CD4-positive, alpha-beta memory T cell (primary cell): ENCODE measurements around the gene SNAP25. TPM values are rescaled to one million over a fixed set of nuclear protein-coding genes. Genes with fewer than 3 reads are reported as not detected.

ENCODE experiments used
- CTCF ChIA-PET: fragments of 350-600 bp; sonication (Branson Sonifier 250); formaldehyde crosslinking; loops from one replicate; lab custom pipeline; 2021; ENCODE audit warnings: inconsistent platforms; ENCODE audit not compliant: partially characterized antibody; lab: Charles Lee
- POLR2A ChIA-PET: fragments of 350-600 bp; sonication (Branson Sonifier 250); formaldehyde crosslinking; loops from one replicate; lab custom pipeline; 2021; ENCODE audit not compliant: partially characterized antibody; lab: Charles Lee
- DNase-seq, 5 donors: peaks; one replicate each; pipeline versions ENCODE4 v3.0.0 to v3.0.0-alpha.2; 2020 to 2022; ENCODE audit warnings: mixed read lengths in 1 of 5
- H3K27ac ChIP-seq: one replicate; pipeline ENCODE4 v1.7.0; 2013; ENCODE audit warnings: low read depth, low read length
- H3K27me3 ChIP-seq: 2 replicates; pipeline ENCODE4 v1.7.0; 2013; ENCODE audit warnings: mild to moderate bottlenecking, low read length, moderate library complexity; ENCODE audit not compliant: insufficient read depth
- H3K36me3 ChIP-seq: 2 replicates; pipeline ENCODE4 v1.7.0; 2013; ENCODE audit warnings: mild to moderate bottlenecking, low read length, moderate library complexity; ENCODE audit not compliant: insufficient read depth
- H3K4me1 ChIP-seq: 2 replicates; pipeline ENCODE4 v1.7.0; 2013; ENCODE audit warnings: mild to moderate bottlenecking, low read length, moderate library complexity; ENCODE audit not compliant: insufficient read depth
- H3K4me3 ChIP-seq, 2 donors: one replicate each; pipeline ENCODE4 v1.7.0; 2013; ENCODE audit warnings: low read length in 2 of 2, mild to moderate bottlenecking in 1 of 2
- H3K9me3 ChIP-seq, 2 donors: one replicate each; pipeline ENCODE4 v1.7.0; 2013; ENCODE audit warnings: low read length in 2 of 2, control low read depth in 1 of 2; ENCODE audit not compliant: control insufficient read depth in 1 of 2
- H3K27ac Mint-ChIP-seq, 7 donors: one replicate each; pipeline ENCODE4 v1.8.0; 2020 to 2021; ENCODE audit warnings: mixed read lengths in 7 of 7, mild to moderate bottlenecking in 6 of 7, inconsistent platforms in 3 of 7, moderate library complexity in 3 of 7
- H3K27me3 Mint-ChIP-seq, 2 donors: one replicate each; pipeline ENCODE4 v1.8.0; 2020 to 2021; ENCODE audit warnings: mixed read lengths in 2 of 2
- H3K36me3 Mint-ChIP-seq, 2 donors: one replicate each; pipeline ENCODE4 v1.8.0; 2020 to 2021; ENCODE audit warnings: mixed read lengths in 2 of 2, inconsistent platforms in 1 of 2, mild to moderate bottlenecking in 1 of 2
- H3K4me1 Mint-ChIP-seq, 4 donors: one replicate each; pipeline ENCODE4 v1.8.0; 2020 to 2021; ENCODE audit warnings: mixed read lengths in 4 of 4, mild to moderate bottlenecking in 1 of 4
- H3K4me3 Mint-ChIP-seq, 8 donors: one replicate each; pipeline ENCODE4 v1.8.0; 2020 to 2021; ENCODE audit warnings: mixed read lengths in 8 of 8, mild to moderate bottlenecking in 7 of 8, moderate library complexity in 6 of 8, inconsistent platforms in 3 of 8
- H3K9me3 Mint-ChIP-seq, 8 donors: one replicate each; pipeline ENCODE4 v1.8.0; 2020 to 2021; ENCODE audit warnings: mixed read lengths in 8 of 8, mild to moderate bottlenecking in 5 of 8, inconsistent platforms in 3 of 8, moderate library complexity in 1 of 8
- intact Hi-C: fragments of 100-400 bp; cut with micrococcal nuclease; formaldehyde crosslinking; loops from one replicate; pipeline ENCODE4 v1.15.1; 2023
- polyA plus RNA-seq, 2 donors: library from polyadenylated mRNA; unstranded; fragments of 300-500 nt; fragmentation: Illumina TruSeq; gene quantifications; one replicate each; pipeline ENCODE4 v1.2.3, GENCODE V29; 2021
- total RNA-seq, 2 experiments: library from RNA; stranded (reverse); gene quantifications; one replicate each; pipeline ENCODE4 v1.2.3, GENCODE V29; 2021

SNAP25 gene
- total and polyA plus RNA-seq, 4 experiments from 2014 or later, result 0.14 TPM; not detected in 3

DNA sequence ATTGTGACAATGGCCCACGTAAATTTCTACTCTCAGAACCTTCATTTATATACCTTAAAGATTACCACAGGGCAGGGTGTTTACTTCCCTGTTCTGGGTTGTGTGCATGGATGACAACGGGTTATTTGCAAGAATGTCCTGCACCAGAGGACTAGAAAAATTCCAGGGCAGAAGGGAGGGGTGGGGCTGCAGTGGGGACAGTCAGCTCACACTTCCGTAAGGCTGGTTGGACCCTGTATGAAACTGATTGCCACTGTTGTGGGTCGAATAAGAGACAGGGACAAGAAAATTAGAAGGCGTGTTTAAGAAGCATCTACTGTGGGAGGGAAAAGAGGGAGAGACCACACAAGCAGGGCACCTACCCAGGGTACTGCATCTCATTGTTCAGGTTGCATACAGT is 96.5 kb downstream of the SNAP25 start:
- no peaks in the 10 kb centered on the region for H3K36me3 Mint-ChIP-seq
- no peaks in the 10 kb centered on the region for H3K27me3 ChIP-seq
- ChIA-PET CTCF (no interaction called here), POLR2A (no interaction called here)
- intact Hi-C loops, result no loop called here
- H3K4me3 Mint-ChIP-seq, result no peak overlapping the region
- H3K36me3 ChIP-seq, result no peaks in the 10 kb centered on the region
- no peaks in the 10 kb centered on the region for H3K4me1 Mint-ChIP-seq
- H3K4me3 ChIP-seq, result no peak overlapping the region
- no peak overlapping the region for H3K27ac Mint-ChIP-seq
- no peaks in the 10 kb centered on the region for H3K9me3 ChIP-seq
- H3K27ac ChIP-seq, result no peak overlapping the region
- peaks cover 0 to 3% (median 1%) of the 10 kb centered on the region in 8 donors for H3K9me3 Mint-ChIP-seq
- no peaks in the 10 kb centered on the region for H3K4me1 ChIP-seq
- DNase-seq, result no peak
- H3K27me3 Mint-ChIP-seq, result peaks cover 18 to 25% of the 10 kb centered on the region in 2 donors

- no peaks in the 10 kb centered on the region for H3K27me3 ChIP-seq
- no peaks in the 10 kb centered on the region for H3K4me1 ChIP-seq
- no peaks in the 10 kb centered on the region for H3K9me3 ChIP-seq
- DNase-seq, result no peak
- Mint-ChIP-seq H3K4me1 (no peaks in the 10 kb centered on the region), H3K27me3 (peaks cover 17 to 20% of the 10 kb centered on the region in 2 donors), H3K27ac (no peak overlapping the region), H3K9me3 (peaks cover 0 to 3% (median 1%) of the 10 kb centered on the region in 8 donors), H3K36me3 (no peaks in the 10 kb centered on the region), H3K4me3 (no peak overlapping the region)
- intact Hi-C loops, result no loop called here
- CTCF ChIA-PET, result interaction anchor here (0.9 to 1.8 kb wide), 7 partner anchors 9 to 114 kb away, joined by 3 to 8 read pairs (median 4); no protein-coding TSS in a partner anchor
- POLR2A ChIA-PET, result interaction anchor here (0.6 kb wide), 1 partner anchor 110 kb away, joined by 3 read pairs; no protein-coding TSS in a partner anchor
- no peaks in the 10 kb centered on the region for H3K36me3 ChIP-seq
- no peak overlapping the region for H3K27ac ChIP-seq
- H3K4me3 ChIP-seq, result no peak overlapping the region
Measured at GRCh38 chr20:10316582-10316981, 98.0 kb downstream of the SNAP25 start.

DNA sequence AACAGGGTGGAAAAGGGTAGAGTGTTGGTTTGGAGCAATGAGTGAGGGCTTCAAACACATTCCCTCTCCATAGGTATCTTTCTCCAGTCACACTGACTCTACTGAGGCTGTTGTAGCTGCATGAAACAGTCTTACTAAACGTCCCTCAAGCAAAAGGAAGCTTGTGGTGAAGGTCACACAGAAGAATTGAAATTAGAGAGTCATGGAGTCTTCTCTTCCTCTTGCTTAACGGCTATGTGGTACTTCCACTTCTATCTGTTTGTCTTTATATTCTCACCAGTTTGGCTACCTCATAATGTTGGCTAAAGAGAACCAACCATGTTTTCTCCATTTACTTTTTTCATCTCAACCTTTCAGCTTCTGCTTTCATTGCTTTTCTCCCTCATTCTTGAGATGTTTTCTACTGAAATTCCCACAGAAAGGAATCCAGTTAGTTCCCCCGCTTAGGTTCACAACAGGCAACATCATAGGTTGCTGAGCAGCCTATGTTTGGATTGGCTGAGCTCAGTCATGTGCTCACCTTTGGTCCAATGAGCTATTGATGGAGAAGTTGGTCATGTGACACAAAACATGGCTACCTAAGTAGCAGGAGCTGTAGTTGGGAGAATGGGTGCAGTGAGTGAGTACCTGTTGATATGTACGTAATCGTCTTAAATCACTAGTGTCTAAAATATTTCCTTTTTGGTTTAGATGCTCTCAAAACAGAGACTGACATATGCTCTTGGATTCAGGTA is 99.8 kb downstream of the SNAP25 start:
- no peaks in the 10 kb centered on the region for H3K36me3 Mint-ChIP-seq
- no peaks in the 10 kb centered on the region for H3K4me1 Mint-ChIP-seq
- POLR2A ChIA-PET, result no interaction called here
- no peak for DNase-seq
- peaks cover 0 to 3% (median 1%) of the 10 kb centered on the region in 8 donors for H3K9me3 Mint-ChIP-seq
- no peaks in the 10 kb centered on the region for H3K4me1 ChIP-seq
- CTCF ChIA-PET, result interaction anchor here (1.3 to 1.6 kb wide), 2 partner anchors 40 to 109 kb away, joined by 3 to 4 read pairs; no protein-coding TSS in a partner anchor
- no peak overlapping the region for H3K4me3 Mint-ChIP-seq
- H3K9me3 ChIP-seq, result no peaks in the 10 kb centered on the region
- no peaks in the 10 kb centered on the region for H3K36me3 ChIP-seq
- H3K27me3 ChIP-seq, result no peaks in the 10 kb centered on the region
- no peak overlapping the region for H3K27ac Mint-ChIP-seq
- intact Hi-C loops, result no loop called here
- H3K27ac ChIP-seq, result no peak overlapping the region
- H3K27me3 Mint-ChIP-seq, result peaks cover 15 to 20% of the 10 kb centered on the region in 2 donors
- H3K4me3 ChIP-seq, result no peak overlapping the region

DNA sequence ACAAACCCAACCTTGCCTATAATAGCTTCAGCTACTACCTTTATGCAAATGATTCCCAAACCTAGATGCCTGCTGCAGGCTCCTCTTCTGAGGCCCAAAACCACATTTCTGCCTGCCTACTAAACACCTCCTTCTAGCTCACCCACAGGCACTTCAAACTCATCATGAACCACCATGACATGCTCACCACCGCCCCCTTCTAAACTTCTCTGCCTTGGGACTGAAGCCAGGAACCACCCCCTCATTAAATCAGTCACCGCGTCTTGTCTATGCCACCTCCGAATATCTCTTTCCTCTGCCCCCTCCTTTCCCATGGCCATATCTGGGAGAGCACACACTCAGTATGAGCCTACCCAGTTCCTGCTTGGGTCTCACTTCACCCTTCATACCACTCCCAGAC is 101.2 kb downstream of the SNAP25 start:
- intact Hi-C loops, result no loop called here
- H3K27me3 ChIP-seq, result no peaks in the 10 kb centered on the region
- CTCF ChIA-PET, result interaction anchor here (0.8 to 1.2 kb wide), 2 partner anchors 30 to 107 kb away, joined by 3 to 4 read pairs; no protein-coding TSS in a partner anchor
- H3K27me3 Mint-ChIP-seq, result peaks cover 11 to 16% of the 10 kb centered on the region in 2 donors
- H3K36me3 Mint-ChIP-seq, result no peaks in the 10 kb centered on the region
- H3K27ac ChIP-seq, result no peak overlapping the region
- H3K4me3 Mint-ChIP-seq, result no peak overlapping the region
- no peaks in the 10 kb centered on the region for H3K4me1 Mint-ChIP-seq
- POLR2A ChIA-PET, result no interaction called here
- no peaks in the 10 kb centered on the region for H3K9me3 ChIP-seq
- no peak overlapping the region for H3K4me3 ChIP-seq
- no peak for DNase-seq
- H3K36me3 ChIP-seq, result no peaks in the 10 kb centered on the region
- H3K4me1 ChIP-seq, result no peaks in the 10 kb centered on the region
- peaks cover 0 to 3% (median 1%) of the 10 kb centered on the region in 8 donors for H3K9me3 Mint-ChIP-seq
- H3K27ac Mint-ChIP-seq, result no peak overlapping the region

DNA sequence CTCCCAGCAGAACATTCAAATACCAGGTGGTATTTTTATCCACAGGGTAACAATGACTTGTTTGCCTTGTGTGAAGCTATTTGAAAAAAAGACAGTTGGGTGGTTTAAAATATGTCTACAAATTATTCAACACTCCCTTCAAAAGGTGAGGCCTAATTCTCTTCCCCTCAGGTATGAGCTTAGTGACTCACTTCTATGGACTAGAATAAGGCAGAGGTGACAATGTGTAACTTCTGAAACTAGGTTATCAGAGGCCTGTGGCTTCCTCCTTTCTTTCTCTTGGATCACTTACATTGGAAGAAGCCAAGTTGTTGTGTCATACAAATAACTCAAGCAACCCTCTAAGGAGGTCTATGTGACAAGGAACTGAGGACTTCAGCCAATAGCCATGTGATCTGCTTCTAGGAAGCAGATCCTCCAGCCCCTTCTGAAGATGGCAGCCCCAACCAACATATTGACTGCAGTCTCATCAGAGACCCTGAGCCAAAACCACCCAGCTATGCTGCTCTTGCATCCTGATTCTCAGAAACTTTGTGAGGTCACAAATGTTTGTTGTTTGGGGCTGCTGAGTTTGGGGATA is 102.6 kb downstream of the SNAP25 start:
- Mint-ChIP-seq H3K9me3 (peaks cover 0 to 3% (median 0%) of the 10 kb centered on the region in 8 donors), H3K4me3 (no peak overlapping the region), H3K4me1 (no peaks in the 10 kb centered on the region), H3K27ac (no peak overlapping the region), H3K36me3 (no peaks in the 10 kb centered on the region), H3K27me3 (peaks cover 7 to 10% of the 10 kb centered on the region in 2 donors)
- H3K27me3 ChIP-seq, result no peaks in the 10 kb centered on the region
- no peak overlapping the region for H3K27ac ChIP-seq
- ChIA-PET CTCF (no interaction called here), POLR2A (no interaction called here)
- DNase-seq, result no peak
- H3K36me3 ChIP-seq, result no peaks in the 10 kb centered on the region
- no peaks in the 10 kb centered on the region for H3K9me3 ChIP-seq
- intact Hi-C loops, result no loop called here
- no peaks in the 10 kb centered on the region for H3K4me1 ChIP-seq
- no peak overlapping the region for H3K4me3 ChIP-seq

DNA sequence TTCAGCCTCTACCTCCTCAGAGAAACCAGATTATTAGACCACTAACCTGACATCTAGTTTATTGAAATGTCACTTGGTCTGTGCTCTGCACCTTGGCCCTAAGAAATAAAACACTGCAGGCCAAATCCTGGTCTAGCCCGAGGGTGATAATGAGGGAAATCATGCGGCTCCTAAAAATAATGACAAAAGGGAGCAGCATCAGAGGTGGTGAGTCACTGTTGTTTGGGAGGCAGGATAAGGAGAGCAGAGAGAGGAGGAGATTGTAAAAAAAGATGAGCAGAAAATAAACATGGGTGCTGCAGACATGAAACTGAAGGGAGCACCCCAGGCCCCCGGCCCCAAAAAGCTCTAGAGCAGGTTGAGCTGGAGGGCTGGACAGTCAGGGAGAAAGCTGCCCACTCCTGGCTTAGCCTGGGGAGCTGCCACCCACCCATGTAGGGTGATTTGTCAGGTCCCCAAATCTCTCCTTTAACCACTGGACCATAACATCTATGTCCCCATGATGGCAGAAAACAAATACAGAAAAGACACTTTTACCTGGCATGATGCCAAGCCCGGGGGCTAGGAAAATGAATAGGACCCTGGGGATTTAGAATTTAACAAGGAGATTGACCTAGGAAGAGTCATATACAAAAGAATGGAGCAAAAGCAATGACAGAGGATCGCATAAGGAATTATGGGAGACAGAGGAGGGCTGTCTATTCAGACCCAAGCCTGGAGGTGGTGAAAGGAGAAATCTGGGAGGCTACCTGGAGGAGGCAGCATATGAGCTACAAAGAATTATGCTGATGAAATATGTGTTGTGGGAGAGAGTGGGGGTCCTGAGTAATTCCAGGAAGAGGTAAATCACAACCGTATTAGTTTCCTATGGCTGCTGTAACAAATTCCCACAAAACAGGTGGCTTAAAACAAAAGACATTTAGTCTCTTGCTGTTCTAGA is 103.7 kb downstream of the SNAP25 start:
- Histone ChIP-seq H3K4me3 (no peak overlapping the region), H3K27ac (no peak overlapping the region), H3K9me3 (no peaks in the 10 kb centered on the region), H3K36me3 (no peaks in the 10 kb centered on the region), H3K4me1 (no peaks in the 10 kb centered on the region), H3K27me3 (no peaks in the 10 kb centered on the region)
- intact Hi-C loops, result no loop called here
- Mint-ChIP-seq H3K4me3 (no peak overlapping the region), H3K27me3 (peaks cover 5 to 6% of the 10 kb centered on the region in 2 donors), H3K36me3 (no peaks in the 10 kb centered on the region), H3K4me1 (no peaks in the 10 kb centered on the region), H3K9me3 (peaks cover 0 to 5% (median 0%) of the 10 kb centered on the region in 8 donors), H3K27ac (no peak overlapping the region)
- CTCF ChIA-PET, result no interaction called here
- POLR2A ChIA-PET, result no interaction called here
- DNase-seq, result no peak

GRCh38 chr20:10323729-10324128 is 105.1 kb downstream of the SNAP25 start:
- CTCF ChIA-PET, result no interaction called here
- Histone ChIP-seq H3K4me3 (no peak overlapping the region), H3K4me1 (no peaks in the 10 kb centered on the region), H3K27me3 (no peaks in the 10 kb centered on the region), H3K9me3 (no peaks in the 10 kb centered on the region), H3K27ac (no peak overlapping the region), H3K36me3 (no peaks in the 10 kb centered on the region)
- no peak for DNase-seq
- H3K4me3 Mint-ChIP-seq, result no peak overlapping the region
- POLR2A ChIA-PET, result no interaction called here
- H3K4me1 Mint-ChIP-seq, result no peaks in the 10 kb centered on the region
- intact Hi-C loops, result no loop called here
- no peaks in the 10 kb centered on the region for H3K36me3 Mint-ChIP-seq
- no peak overlapping the region for H3K27ac Mint-ChIP-seq
- peaks cover 4 to 7% of the 10 kb centered on the region in 2 donors for H3K27me3 Mint-ChIP-seq
- peaks cover 0 to 5% (median 0%) of the 10 kb centered on the region in 8 donors for H3K9me3 Mint-ChIP-seq
